GM21360 (cell line): ENCODE measurements around the gene NUP210L.
"Not testable (repeated sequence)": the region's sequence is repeated elsewhere in the genome, so short reads cannot be mapped to it uniquely, and the experiment has no call there.

Source experiments
- ATAC-seq: cut with Tn5 transposase; IDR thresholded peaks from one replicate; pipeline ENCODE4 v1.9.1; 2021; ENCODE audit warnings: mild to moderate bottlenecking, moderate library complexity; ENCODE audit not compliant: unreplicated experiment

The NUP210L gene

DNA sequence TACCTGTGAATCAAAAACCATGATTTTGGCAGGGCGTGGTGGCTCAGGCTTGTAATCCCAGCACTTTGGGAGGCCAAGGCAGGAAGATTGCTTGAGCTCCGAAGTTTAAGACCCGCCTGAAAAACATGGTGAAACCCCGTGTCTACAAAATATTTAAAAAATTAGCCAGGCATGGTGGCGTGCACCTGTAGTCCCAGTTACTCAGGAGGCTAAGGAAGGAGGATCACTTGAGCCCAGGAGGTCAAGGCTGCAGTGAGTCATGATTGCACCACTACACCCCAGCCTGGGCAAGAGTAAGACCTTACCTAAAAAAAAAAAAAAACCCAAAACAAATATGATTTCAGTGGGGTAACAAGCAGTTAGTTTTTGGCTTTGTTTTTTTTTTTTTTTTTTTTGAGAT, 54.7 kb downstream of the NUP210L start:
- ATAC-seq, result not testable (repeated sequence)

DNA sequence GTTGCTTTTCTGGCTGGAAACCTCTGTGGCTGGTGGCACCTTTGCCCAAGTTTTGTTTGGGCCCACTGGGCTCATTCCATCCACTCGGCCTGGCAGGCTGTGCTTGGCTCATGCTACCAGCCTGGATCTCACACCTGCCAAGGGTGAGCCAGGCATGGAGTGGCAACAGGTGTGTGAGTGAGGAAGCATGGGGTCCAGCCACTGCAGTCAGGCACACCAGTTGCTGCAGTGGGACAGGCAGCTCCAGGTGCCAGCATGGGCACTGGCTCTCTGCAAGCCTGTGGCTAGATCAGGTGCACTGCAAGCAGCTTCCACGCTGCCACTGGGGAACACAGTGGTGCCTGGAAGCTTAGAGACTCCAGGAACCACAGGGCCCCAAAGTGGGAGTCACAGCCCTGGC, 57.0 kb downstream of the NUP210L start:
- ATAC-seq, result no peak

GRCh38 chr1:154095456-154096060, 59.3 kb downstream of the NUP210L start:
- ATAC-seq, result no peak

DNA sequence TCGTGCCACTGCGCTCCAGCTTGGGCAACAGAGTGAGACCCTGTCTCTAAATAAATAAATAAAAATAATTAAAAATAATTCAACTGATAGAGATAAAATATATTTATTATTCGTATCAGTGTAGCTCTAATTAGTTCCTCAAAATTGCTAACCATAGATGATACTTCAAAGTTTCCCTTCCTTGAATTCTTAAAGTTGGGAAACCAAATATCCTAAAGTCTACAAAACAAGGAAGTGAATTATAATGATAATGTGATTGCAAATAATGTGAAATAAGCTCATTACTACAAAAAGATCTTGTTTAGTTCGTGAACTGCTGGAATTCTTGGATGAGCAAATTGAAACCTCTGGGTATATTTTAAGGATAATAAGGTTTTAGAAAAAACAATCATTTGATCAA, 60.5 kb downstream of the NUP210L start:
- no peak for ATAC-seq

DNA sequence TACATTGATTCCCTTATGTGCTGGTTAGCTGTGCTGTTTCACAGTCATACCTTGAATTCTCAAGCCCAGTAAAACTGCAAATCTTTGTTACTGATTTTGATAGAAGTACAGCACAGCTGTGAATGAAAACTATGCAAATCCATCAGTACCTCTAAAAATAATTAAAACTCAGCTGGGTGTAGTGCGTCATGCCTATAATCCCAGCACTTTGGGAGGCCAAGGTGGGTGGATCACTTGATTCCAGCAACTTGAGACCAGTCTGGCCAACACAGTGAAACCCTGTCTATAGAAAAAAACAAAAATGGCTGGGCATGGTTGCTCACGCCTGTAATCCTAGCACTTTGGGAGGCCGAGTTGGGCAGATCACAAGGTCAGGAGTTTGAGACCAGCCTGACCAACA, 61.2 kb downstream of the NUP210L start:
- ATAC-seq, result no peak

GRCh38 chr1:154091706-154092105, 63.2 kb downstream of the NUP210L start:
- ATAC-seq, result no peak

GRCh38 chr1:154087574-154087973, 67.3 kb downstream of the NUP210L start:
- ATAC-seq, result no peak

- ATAC-seq, result not testable (repeated sequence)
These were observed 71.8 kb downstream of the NUP210L start for GRCh38 chr1:154083057-154083456.

- ATAC-seq, result no peak
These were observed 73.3 kb downstream of the NUP210L start for GRCh38 chr1:154081386-154082126.

- ATAC-seq, result no peak
These were observed 78.5 kb downstream of the NUP210L start for GRCh38 chr1:154076413-154076812.

DNA sequence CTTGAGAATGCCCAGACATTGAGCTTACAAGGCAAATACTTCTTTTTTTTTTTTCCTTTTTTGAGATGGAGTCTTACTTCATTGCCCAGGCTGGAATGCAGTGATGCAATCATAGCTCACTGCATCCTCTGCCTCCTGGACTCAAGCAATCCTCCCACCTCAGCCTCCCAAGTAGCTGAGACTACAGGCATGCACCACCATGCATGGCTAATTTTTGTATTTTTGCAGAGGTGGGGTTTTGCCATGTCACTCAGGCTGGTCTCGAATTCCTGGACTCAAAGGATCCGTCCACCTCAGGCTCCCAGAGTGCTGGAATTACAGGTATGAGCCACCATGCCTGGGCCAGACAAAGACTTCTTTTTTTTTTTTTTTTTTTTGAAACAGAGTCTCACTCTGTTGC, 79.1 kb downstream of the NUP210L start:
- ATAC-seq, result no peak

DNA sequence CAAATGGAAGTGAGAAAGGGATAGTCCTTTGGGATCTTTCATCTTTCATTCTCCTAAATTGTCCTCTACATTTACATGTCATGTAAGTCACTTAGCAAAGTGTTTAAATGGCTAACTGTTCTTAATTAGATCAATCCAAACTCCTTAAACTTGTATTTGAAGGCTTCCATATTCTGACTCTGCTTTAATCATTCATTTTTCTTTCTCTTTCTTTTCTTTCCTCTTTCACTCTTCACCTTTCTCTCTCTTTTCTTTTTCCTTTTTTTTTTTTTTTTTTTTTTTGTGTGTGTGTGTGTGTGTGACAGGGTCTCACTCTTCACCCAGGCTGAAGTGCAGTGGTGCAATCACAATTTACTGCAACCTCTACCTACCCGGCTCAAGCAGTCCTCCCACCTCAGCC, 92.6 kb downstream of the NUP210L start:
- ATAC-seq, result no peak

DNA sequence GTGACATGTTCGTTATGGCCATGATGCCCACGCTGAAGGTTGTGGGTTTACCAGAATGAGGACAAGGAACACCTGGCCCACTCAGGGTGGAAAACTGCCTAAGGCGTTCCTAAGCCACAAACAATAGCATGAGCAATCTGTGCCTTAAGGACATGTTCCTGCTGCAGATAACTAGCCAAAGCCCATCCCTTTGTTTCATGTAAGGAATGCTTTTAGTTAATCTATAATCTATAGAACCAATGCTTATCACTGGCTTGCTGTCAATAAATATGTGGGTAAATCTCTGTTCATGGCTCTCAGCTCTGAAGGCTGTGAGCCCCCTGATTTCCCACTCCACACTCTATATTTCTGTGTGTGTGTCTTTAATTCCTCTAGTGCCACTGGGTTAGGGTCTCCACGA, 107.4 kb downstream of the NUP210L start:
- ATAC-seq, result not testable (repeated sequence)

- not testable (repeated sequence) for ATAC-seq
These were observed 121.2 kb downstream of the NUP210L start for GRCh38 chr1:154033697-154034096.

DNA sequence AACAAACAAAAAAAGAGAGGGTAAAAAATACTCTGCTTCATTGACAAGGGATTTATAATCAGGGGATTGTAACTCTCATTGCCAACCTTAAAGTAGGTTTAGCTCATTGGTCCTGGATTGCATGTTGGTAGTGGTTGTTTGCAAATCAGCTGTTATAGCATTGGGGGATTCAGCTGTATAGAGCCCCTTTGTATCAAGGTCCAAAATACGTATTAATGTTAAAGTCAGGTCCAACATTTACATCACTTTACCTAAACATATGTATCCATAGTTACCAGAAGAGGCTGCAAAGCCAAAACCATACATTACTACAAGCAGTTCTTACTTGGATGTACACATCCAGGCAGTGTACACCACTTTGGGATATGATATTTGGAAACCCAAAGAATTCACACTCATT, 134.9 kb downstream of the NUP210L start:
- ATAC-seq, result no peak

DNA sequence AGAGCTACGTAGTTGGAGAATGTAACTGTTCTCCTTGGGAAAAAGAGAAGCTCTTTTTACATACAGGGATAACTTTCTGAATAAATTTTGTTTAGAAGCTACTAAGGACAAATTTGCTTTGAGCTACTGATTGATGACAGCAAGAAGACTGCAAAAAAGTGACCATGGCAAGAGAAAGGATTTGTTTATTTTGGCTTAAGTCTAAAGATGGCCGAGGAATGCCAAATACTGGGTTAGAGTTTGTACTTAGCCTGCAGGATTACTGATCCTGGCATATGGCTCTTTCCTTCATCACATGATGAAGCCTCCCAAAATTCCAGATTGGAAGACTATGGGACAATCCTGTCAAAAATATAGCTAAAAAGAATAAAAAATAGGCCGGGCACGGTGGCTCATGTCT, 135.6 kb downstream of the NUP210L start:
- ATAC-seq, result no peak

GRCh38 chr1:154014154-154014907, 140.5 kb downstream of the NUP210L start:
- ATAC-seq, result no peak

DNA sequence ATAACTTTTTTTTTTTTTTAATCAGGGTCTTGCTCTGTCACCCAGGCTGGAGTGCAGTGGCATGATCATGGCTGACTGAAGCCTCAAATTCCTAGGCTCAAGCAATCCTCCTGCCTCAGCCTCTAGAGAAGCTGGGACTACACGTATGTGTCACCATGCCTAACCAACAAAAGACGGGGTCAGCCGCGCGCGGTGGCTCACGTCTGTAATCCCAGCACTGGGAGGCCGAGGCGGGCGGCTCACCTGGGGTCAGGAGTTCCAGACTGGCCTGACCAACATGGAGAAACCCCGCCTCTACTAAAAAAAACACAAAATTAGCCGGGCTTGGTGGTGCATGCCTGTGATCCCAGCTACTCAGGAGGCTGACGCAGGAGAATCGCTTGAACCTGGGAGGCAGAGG, 142.3 kb downstream of the NUP210L start:
- not testable (repeated sequence) for ATAC-seq

GRCh38 chr1:154012129-154012528, 142.7 kb downstream of the NUP210L start:
- no peak for ATAC-seq

DNA sequence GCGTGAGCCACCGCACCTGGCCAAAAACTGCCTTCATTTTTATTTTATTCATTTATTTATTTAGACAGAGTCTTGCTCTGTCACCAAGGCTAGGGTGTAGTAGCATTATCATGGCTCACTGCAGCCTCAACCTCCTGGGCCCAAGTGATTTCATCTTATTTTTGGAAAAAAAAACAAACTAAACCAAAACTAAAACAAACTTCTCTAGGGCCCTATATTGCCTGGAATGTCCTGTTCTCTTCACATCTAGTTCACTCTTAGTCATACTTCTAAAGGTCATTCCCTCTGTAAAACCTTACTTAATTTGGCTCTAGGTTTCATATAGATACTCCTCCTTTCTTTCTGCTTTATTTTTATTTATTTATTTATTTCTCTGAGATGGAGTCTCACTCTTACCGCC, 148.7 kb downstream of the NUP210L start:
- ATAC-seq, result no peak

DNA sequence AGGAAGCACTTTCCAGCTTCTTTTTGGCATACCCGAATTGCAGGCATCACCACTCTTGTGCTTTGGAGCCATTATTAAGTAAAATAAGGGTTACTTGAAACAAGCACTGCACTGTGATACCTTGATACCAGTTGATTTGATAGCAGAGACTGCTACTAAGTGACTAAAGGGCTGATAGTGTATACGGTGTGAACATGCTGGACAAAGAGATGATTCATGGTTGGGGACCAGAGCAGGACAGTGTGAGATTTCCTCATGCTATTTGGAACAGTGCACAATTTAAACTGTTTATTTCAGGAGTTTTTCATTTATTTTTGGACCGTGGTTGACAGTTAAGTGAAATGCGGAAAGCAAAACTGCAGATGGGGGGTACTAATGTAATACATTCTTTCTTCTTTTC, 154.5 kb downstream of the NUP210L start:
- ATAC-seq, result no peak

GRCh38 chr1:153996882-153997281, 158.0 kb downstream of the NUP210L start:
- ATAC-seq, result not testable (repeated sequence)
